ENCODE data around the gene HOXB6.
A peak's percentile ranks its signal among the peaks of the same experiment; 100 is the strongest.

Gene HOXB6

GRCh38 chr17:48587276-48588073 is 17.3 kb downstream of the HOXB6 start:
- Histone ChIP-seq H3K9me3 (ENCODE audit: insufficient read depth, low read depth, low read length) (no peaks in the 10 kb centered on the region), H3K4me3 (ENCODE audit: low read length, poor library complexity, severe bottlenecking) (peak overlapping the region; percentile 89), H2AFZ (ENCODE audit: low read length) (no peak overlapping the region), H3K36me3 (ENCODE audit: insufficient read depth, low read length) (peaks cover 39% of the 10 kb centered on the region), H3K9ac (ENCODE audit: low read depth, low read length, poor library complexity, severe bottlenecking) (peak overlapping the region; percentile 100), H3K27me3 (ENCODE audit: insufficient read depth, low read length, poor library complexity, severe bottlenecking) (peaks cover 43% of the 10 kb centered on the region), H3K4me1 (ENCODE audit: insufficient read depth, low read length, poor library complexity, severe bottlenecking) (peaks cover 56% of the 10 kb centered on the region), H3F3A (ENCODE audit: low read depth) (no peaks in the 10 kb centered on the region), H3K79me2 (ENCODE audit: insufficient read depth, low read length) (peaks cover 100% of the 10 kb centered on the region), H3K4me2 (ENCODE audit: low read depth, low read length, poor library complexity, severe bottlenecking) (peak overlapping the region; percentile 98), H4K20me1 (ENCODE audit: insufficient read depth, low read length, poor library complexity, severe bottlenecking) (peaks cover 94% of the 10 kb centered on the region), H3K9me2 (replicated peaks; ENCODE audit: low read depth, low read length) (no peaks in the 10 kb centered on the region)
- TF ChIP-seq CTCF (conservative IDR thresholded peaks at IDR 0.05; ENCODE audit: low read length) (no peak), EZH2phosphoT487 (IDR thresholded peaks at IDR 0.05; ENCODE audit: borderline replicate concordance) (no peak)

GRCh38 chr17:48586355-48587258 is 18.2 kb downstream of the HOXB6 start:
- peak overlapping the region; percentile 89 for H3K4me3 ChIP-seq (ENCODE audit: low read length, poor library complexity, severe bottlenecking)
- no peaks in the 10 kb centered on the region for H3K9me2 ChIP-seq (replicated peaks; ENCODE audit: low read depth, low read length)
- peak overlapping the region; percentile 100 for H3K9ac ChIP-seq (ENCODE audit: low read depth, low read length, poor library complexity, severe bottlenecking)
- H3K4me2 ChIP-seq (ENCODE audit: low read depth, low read length, poor library complexity, severe bottlenecking): peak overlapping the region; percentile 98
- H3F3A ChIP-seq (ENCODE audit: low read depth): no peaks in the 10 kb centered on the region
- no peaks in the 10 kb centered on the region for H3K9me3 ChIP-seq (ENCODE audit: insufficient read depth, low read depth, low read length)
- peaks cover 96% of the 10 kb centered on the region for H4K20me1 ChIP-seq (ENCODE audit: insufficient read depth, low read length, poor library complexity, severe bottlenecking)
- peaks cover 100% of the 10 kb centered on the region for H3K79me2 ChIP-seq (ENCODE audit: insufficient read depth, low read length)
- peaks cover 55% of the 10 kb centered on the region for H3K4me1 ChIP-seq (ENCODE audit: insufficient read depth, low read length, poor library complexity, severe bottlenecking)
- no peak; the same call in 1 of the 2 replicates for TF ChIP-seq CTCF (conservative IDR thresholded peaks at IDR 0.05; ENCODE audit: low read length)
- TF ChIP-seq EZH2phosphoT487 (IDR thresholded peaks at IDR 0.05; ENCODE audit: borderline replicate concordance): no peak
- peaks cover 48% of the 10 kb centered on the region for H3K27me3 ChIP-seq (ENCODE audit: insufficient read depth, low read length, poor library complexity, severe bottlenecking)
- H3K36me3 ChIP-seq (ENCODE audit: insufficient read depth, low read length): peaks cover 38% of the 10 kb centered on the region
- H2AFZ ChIP-seq (ENCODE audit: low read length): no peak overlapping the region

GRCh38 chr17:48584223-48584741 is 20.5 kb downstream of the HOXB6 start:
- no peaks in the 10 kb centered on the region for H3K9me3 ChIP-seq (ENCODE audit: insufficient read depth, low read depth, low read length)
- H3K4me2 ChIP-seq (ENCODE audit: low read depth, low read length, poor library complexity, severe bottlenecking): peak overlapping the region; percentile 98
- H3K4me3 ChIP-seq (ENCODE audit: low read length, poor library complexity, severe bottlenecking): peak overlapping the region; percentile 89
- H4K20me1 ChIP-seq (ENCODE audit: insufficient read depth, low read length, poor library complexity, severe bottlenecking): peaks cover 98% of the 10 kb centered on the region
- TF ChIP-seq CTCF (conservative IDR thresholded peaks at IDR 0.05; ENCODE audit: low read length) (no peak), EZH2phosphoT487 (IDR thresholded peaks at IDR 0.05; ENCODE audit: borderline replicate concordance) (no peak)
- H2AFZ ChIP-seq (ENCODE audit: low read length): no peak overlapping the region
- peaks cover 36% of the 10 kb centered on the region for H3K36me3 ChIP-seq (ENCODE audit: insufficient read depth, low read length)
- peaks cover 9% of the 10 kb centered on the region; the same call in 1 of the 2 replicates for H3F3A ChIP-seq (ENCODE audit: low read depth)
- H3K9ac ChIP-seq (ENCODE audit: low read depth, low read length, poor library complexity, severe bottlenecking): peak overlapping the region; percentile 100
- no peaks in the 10 kb centered on the region for H3K9me2 ChIP-seq (replicated peaks; ENCODE audit: low read depth, low read length)
- H3K79me2 ChIP-seq (ENCODE audit: insufficient read depth, low read length): peaks cover 100% of the 10 kb centered on the region
- peaks cover 55% of the 10 kb centered on the region for H3K4me1 ChIP-seq (ENCODE audit: insufficient read depth, low read length, poor library complexity, severe bottlenecking)
- H3K27me3 ChIP-seq (ENCODE audit: insufficient read depth, low read length, poor library complexity, severe bottlenecking): peaks cover 43% of the 10 kb centered on the region

All from Loucy (cell line).